Inferior parietal cortex (tissue), 1 donor: ENCODE data around the gene GRIN2B.

Experiments used
- DNase-seq: peaks from one replicate; pipeline ENCODE4 v3.0.0-alpha.2; 2016; ENCODE audit errors: extremely low spot score

GRIN2B gene

GRCh38 chr12:13981296-13981962 lies at the start of gene GRIN2B:
GRIN2B (minus strand) TSS chr12:13981602; CDS start chr12:13866208, 115,394 bp downstream.
- DNase-seq: peak; percentile 25

GRCh38 chr12:14026537-14026936 lies 45.1 kb upstream of the GRIN2B start:
- no peak for DNase-seq

GRCh38 chr12:14024591-14024990 lies 43.2 kb upstream of the GRIN2B start:
- no peak for DNase-seq

- DNase-seq: no peak
Measured at GRCh38 chr12:14018080-14018479, 36.7 kb upstream of the GRIN2B start.

- no peak for DNase-seq
Measured at GRCh38 chr12:14010989-14011388, 29.6 kb upstream of the GRIN2B start.

- DNase-seq: no peak
Measured at GRCh38 chr12:14007639-14008038, 26.2 kb upstream of the GRIN2B start.

GRCh38 chr12:13992585-13992984 lies 11.2 kb upstream of the GRIN2B start:
- DNase-seq: no peak

- DNase-seq: no peak
Measured at GRCh38 chr12:13992106-13992505, 10.7 kb upstream of the GRIN2B start.

- DNase-seq: no peak
Measured at GRCh38 chr12:13986031-13986430, 4.6 kb upstream of the GRIN2B start.

- DNase-seq: peak; percentile 11
Measured at GRCh38 chr12:13981990-13982389, 588 bp upstream of the GRIN2B start.

- DNase-seq: peak; percentile 21
Measured at GRCh38 chr12:13980538-13981295, 685 bp downstream of the GRIN2B start.

- peak; percentile 30 for DNase-seq
Measured at GRCh38 chr12:13979772-13980378, 1.5 kb downstream of the GRIN2B start.

- DNase-seq: peak; percentile 18
Measured at GRCh38 chr12:13978876-13979275, 2.5 kb downstream of the GRIN2B start.

GRCh38 chr12:13976880-13977279 lies 4.5 kb downstream of the GRIN2B start:
- peak; percentile 49 for DNase-seq

- peak; percentile 15 for DNase-seq
Measured at GRCh38 chr12:13976028-13976584, 5.3 kb downstream of the GRIN2B start.

- DNase-seq: peak; percentile 21
Measured at GRCh38 chr12:13973996-13974395, 7.4 kb downstream of the GRIN2B start.

GRCh38 chr12:13970803-13971202 lies 10.6 kb downstream of the GRIN2B start:
- DNase-seq: peak; percentile 16

- DNase-seq: no peak
Measured at GRCh38 chr12:13968281-13968680, 13.1 kb downstream of the GRIN2B start.

- no peak for DNase-seq
Measured at GRCh38 chr12:13964666-13965065, 16.7 kb downstream of the GRIN2B start.

- DNase-seq: no peak
Measured at GRCh38 chr12:13962699-13963098, 18.7 kb downstream of the GRIN2B start.

- DNase-seq: no peak
Measured at GRCh38 chr12:13961971-13962370, 19.4 kb downstream of the GRIN2B start.

GRCh38 chr12:13959131-13959723 lies 22.2 kb downstream of the GRIN2B start:
- DNase-seq: no peak
